Thyroid gland (tissue), 4 donors: ENCODE data around the gene PLA2G6.
"Not testable (repeated sequence)": the region's sequence is repeated elsewhere in the genome, so short reads cannot be mapped to it uniquely, and the experiment has no call there.

Experiments
- POLR2A ChIP-seq, 2 donors: fragments of 450-650 bp; IDR thresholded peaks; one replicate each; pipeline ENCODE4 v1.6.1; 2017; ENCODE audit warnings: antibody characterized with exemption in 2 of 2, mild to moderate bottlenecking in 2 of 2, moderate library complexity in 1 of 2
- TF ChIP-seq, protein P1 (sequence below), 6 experiments: fragments of 200-600 bp in 3 of 6; fragments of 450-650 bp in 3 of 6; sonication (generic) in 3 of 6; IDR thresholded peaks; one replicate each; pipeline ENCODE4 v1.5.1; 2016 to 2019; ENCODE audit warnings: antibody characterized with exemption in 6 of 6, mild to moderate bottlenecking in 2 of 6, inconsistent platforms in 1 of 6, moderate library complexity in 1 of 6

DNA sequence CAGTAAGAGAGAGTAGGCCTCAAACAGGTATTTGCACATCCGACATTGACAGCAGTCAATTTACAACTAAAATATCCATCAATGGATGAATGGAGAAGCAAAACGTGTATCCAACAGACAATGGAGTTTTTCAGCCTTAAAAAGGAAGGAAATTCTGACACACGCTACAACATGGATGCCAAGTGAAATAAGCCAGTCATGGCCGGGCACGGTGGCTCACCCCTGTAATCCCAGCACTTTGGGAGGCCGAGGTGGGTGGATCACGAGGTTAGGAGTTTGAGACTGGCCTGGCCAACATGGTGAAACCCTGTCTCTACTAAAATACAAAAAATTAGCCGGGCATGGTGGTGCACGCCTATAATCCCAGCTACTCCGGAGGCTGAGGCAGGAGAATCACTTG is 64.1 kb downstream of the PLA2G6 start:
- TF ChIP-seq, protein P1, sequence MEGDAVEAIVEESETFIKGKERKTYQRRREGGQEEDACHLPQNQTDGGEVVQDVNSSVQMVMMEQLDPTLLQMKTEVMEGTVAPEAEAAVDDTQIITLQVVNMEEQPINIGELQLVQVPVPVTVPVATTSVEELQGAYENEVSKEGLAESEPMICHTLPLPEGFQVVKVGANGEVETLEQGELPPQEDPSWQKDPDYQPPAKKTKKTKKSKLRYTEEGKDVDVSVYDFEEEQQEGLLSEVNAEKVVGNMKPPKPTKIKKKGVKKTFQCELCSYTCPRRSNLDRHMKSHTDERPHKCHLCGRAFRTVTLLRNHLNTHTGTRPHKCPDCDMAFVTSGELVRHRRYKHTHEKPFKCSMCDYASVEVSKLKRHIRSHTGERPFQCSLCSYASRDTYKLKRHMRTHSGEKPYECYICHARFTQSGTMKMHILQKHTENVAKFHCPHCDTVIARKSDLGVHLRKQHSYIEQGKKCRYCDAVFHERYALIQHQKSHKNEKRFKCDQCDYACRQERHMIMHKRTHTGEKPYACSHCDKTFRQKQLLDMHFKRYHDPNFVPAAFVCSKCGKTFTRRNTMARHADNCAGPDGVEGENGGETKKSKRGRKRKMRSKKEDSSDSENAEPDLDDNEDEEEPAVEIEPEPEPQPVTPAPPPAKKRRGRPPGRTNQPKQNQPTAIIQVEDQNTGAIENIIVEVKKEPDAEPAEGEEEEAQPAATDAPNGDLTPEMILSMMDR (IDR thresholded peaks at IDR 0.05): not testable (repeated sequence)
- not testable (repeated sequence) for TF ChIP-seq POLR2A (IDR thresholded peaks at IDR 0.05)
